ENCODE measurements around the gene WNT11. TPM values are rescaled to one million over a fixed set of nuclear protein-coding genes. Genes with fewer than 3 reads are reported as not detected.
"Not testable (repeated sequence)": the region's sequence is repeated elsewhere in the genome, so short reads cannot be mapped to it uniquely, and the experiment has no call there.

The WNT11 gene
- total and polyA plus RNA-seq, 9 donors = 10.1 to 24.8 (median 14.1) TPM

DNA sequence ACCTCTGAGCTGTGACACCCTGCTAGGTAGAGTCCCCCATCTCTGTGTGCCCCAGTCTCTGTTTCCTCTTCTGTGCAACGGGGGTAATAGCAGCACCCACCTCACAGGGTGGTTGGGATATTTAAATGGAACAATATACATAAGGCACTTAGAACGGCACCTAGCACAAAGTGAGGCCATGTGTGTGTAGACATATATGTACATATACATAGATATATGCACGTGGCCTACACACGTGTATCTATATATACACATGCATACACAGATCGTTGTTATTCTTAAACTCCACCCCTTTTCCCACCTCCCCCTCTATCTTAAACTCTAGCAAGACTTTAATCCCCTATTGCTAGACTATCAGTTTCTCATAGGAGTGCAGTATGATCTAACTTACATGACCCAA, 2.4 kb downstream of the WNT11 start:
- peaks cover 3% of the 10 kb centered on the region for H3K36me3 ChIP-seq (ENCODE audit: control insufficient read depth, insufficient read depth, low read length)
- peaks cover 47% of the 10 kb centered on the region for H3K27me3 ChIP-seq (ENCODE audit: control insufficient read depth, insufficient read depth, low read length)
- H3K4me3 ChIP-seq (ENCODE audit: low read length) = no peak overlapping the region
- no peak overlapping the region for H3K27ac ChIP-seq (ENCODE audit: low read length)
- H3K9me3 ChIP-seq (replicated peaks; ENCODE audit: control insufficient read depth, low read depth, low read length) = no peaks in the 10 kb centered on the region
- no peak for DNase-seq
- peaks cover 32% of the 10 kb centered on the region for H3K4me1 ChIP-seq (ENCODE audit: control insufficient read depth, insufficient read depth, low read length)
- WGBS (ENCODE audit: insufficient coverage) = no CpG with 5 or more reads among the region's 5 CpGs

DNA sequence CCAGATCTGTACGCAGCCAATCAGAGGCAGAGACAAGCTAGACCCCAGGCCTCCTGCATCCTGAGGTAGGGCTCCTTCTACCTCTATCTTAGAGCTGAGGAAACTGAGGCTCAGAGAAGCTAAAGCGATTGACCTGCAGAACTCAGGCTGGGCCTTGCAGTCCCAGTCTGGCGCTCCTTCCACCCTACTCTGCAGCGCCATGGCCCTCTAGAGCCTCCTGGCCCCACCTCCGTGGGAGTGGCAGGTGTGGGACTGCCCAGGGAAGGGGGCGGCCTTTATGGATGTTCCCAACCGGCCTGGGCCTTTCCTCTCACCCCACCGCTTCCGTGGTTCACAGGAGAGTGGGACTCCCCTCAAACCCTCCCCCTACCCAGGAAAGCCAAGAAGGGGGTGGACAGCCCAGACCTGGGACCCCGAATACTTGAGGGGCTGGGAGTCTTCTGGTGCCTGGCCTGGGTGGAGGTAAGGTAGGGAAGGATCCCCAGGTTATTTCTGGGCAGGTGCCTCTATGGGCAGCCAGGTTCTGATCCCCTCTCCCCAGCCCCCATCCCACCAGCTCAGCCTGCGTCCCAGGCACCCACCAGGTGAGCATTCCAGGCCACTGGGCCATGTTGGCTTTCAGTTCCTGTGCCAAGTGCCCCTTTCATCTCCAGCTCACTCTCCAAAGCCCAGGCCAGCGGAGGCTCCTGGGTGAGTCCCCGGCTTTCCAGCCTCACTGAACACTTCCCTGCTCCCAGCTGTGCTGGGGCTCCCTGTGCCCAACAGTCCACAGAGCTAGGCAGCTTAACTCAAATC, 3.0 kb downstream of the WNT11 start:
- no peaks in the 10 kb centered on the region for H3K9me3 ChIP-seq (replicated peaks; ENCODE audit: control insufficient read depth, low read depth, low read length)
- 83% methylated on average over 8 of the region's 13 CpGs for WGBS (ENCODE audit: insufficient coverage)
- DNase-seq = no peak
- no peak overlapping the region for H3K4me3 ChIP-seq (ENCODE audit: low read length)
- peaks cover 41% of the 10 kb centered on the region for H3K27me3 ChIP-seq (ENCODE audit: control insufficient read depth, insufficient read depth, low read length)
- peaks cover 27% of the 10 kb centered on the region for H3K4me1 ChIP-seq (ENCODE audit: control insufficient read depth, insufficient read depth, low read length)
- H3K27ac ChIP-seq (ENCODE audit: low read length) = no peak overlapping the region
- peaks cover 3% of the 10 kb centered on the region for H3K36me3 ChIP-seq (ENCODE audit: control insufficient read depth, insufficient read depth, low read length)

DNA sequence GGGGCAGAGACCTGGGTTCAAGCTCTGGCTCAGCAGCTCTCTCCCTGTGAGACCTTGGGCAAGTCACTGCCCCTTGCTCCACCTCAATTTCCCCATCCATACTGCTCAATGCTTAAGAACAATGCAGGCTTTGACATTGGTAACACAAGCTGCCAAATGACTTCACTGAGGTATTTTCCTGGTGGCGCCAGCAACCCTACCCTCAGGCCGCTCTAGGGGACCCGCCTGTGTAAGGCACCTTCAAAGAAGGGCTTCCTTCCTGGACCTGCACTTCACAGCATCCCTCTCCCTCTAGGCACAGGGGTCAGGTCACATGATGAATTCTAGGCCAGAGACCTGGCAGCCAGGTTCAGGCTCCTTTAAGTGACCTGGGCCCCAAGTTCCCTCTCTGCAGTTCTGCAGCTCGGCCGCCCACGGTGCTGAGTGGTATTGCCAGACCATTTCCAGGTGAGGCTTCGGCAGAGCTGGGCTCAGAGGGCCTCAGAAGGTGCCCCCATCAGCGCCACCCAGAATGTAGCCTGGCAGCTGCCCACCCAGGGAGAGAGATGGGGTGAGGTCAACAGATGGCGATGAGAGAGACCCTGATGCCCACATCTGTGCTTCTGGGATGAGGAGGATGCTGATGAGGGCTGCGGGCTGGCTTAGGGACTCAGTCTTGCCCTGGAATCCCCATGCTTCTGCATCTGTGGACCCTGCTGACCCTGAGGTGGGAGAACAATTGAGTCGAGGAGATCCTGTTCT, 4.5 kb downstream of the WNT11 start:
- Histone ChIP-seq H3K36me3 (ENCODE audit: control insufficient read depth, insufficient read depth, low read length) (peaks cover 3% of the 10 kb centered on the region), H3K27me3 (ENCODE audit: control insufficient read depth, insufficient read depth, low read length) (peaks cover 27% of the 10 kb centered on the region), H3K9me3 (replicated peaks; ENCODE audit: control insufficient read depth, low read depth, low read length) (no peaks in the 10 kb centered on the region), H3K27ac (ENCODE audit: low read length) (no peak overlapping the region), H3K4me1 (ENCODE audit: control insufficient read depth, insufficient read depth, low read length) (peaks cover 12% of the 10 kb centered on the region), H3K4me3 (ENCODE audit: low read length) (no peak overlapping the region)
- DNase-seq = no peak
- WGBS (ENCODE audit: insufficient coverage) = 90% methylated on average over 9 of the region's 11 CpGs

DNA sequence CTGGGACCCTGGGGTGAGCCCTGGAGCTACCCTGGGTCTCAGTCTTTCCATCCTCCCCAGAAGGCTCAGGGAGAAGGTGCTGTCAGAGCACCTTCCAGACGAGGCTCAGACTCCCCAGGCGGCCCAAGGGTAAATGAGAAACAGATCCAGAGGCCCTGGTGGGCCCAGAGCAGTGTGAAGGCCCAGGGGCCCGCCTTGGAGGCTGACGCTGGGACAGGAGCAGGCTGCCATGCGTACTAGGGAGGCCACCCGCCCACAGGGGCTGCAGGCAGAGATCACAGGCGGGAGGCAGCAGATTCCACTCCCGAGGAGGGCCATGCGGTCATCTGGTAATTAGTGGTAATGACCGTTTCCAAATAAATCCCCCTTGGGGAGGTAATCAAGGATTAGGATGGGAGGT, 5.2 kb downstream of the WNT11 start:
- Histone ChIP-seq H3K4me3 (ENCODE audit: low read length) (no peak overlapping the region), H3K4me1 (ENCODE audit: control insufficient read depth, insufficient read depth, low read length) (peaks cover 7% of the 10 kb centered on the region), H3K36me3 (ENCODE audit: control insufficient read depth, insufficient read depth, low read length) (peaks cover 3% of the 10 kb centered on the region), H3K27me3 (ENCODE audit: control insufficient read depth, insufficient read depth, low read length) (peaks cover 21% of the 10 kb centered on the region), H3K27ac (ENCODE audit: low read length) (no peak overlapping the region), H3K9me3 (replicated peaks; ENCODE audit: control insufficient read depth, low read depth, low read length) (no peaks in the 10 kb centered on the region)
- 66% methylated on average over 7 of the region's 10 CpGs for WGBS (ENCODE audit: insufficient coverage)
- DNase-seq = no peak

DNA sequence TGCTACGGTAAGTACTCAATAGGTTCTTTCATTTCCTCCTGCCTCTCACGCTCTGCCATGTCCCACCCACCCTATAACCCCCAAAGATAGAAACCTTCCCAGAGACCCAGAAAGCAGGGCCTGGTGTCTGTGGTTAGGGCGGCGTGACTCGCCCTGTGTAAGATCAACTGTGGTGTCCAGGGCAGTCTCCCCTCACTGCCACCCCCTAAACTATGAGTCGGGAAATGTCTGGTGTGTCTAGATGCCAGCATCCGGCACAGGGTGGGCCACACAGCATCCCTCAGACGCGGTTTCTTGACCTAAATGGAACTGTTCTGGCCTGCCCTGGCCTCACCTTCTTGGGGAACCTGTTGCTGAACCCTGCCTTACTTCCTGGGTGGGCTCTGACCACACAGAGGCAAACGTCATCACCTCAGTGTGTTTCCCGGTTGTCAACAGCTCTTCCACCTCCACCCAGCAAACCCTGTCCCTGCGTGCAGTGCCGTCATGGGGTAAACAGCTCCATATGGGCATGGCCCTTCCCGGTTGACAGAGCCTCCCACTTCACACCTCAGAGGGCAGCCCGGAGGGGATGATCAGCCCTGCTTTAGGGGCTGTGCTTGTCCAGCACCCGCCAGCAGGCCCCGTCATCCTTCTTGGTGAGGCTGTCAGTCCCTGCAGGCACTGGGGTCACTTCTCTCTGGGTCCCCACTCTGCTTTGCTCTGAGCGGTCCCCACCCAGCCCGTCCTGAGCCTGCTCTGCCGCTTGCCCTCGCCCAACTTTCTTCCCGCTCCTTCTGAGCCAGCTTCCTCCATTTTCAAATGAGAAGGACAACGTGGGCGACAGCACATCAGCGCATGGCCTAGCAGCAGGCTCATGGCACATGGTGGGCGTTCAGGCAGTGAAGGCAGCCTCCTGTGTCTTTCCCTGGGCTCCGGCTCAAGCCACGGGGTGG, 6.0 kb downstream of the WNT11 start:
- H3K9me3 ChIP-seq (replicated peaks; ENCODE audit: control insufficient read depth, low read depth, low read length) = no peaks in the 10 kb centered on the region
- H3K36me3 ChIP-seq (ENCODE audit: control insufficient read depth, insufficient read depth, low read length) = peaks cover 3% of the 10 kb centered on the region
- no peak for DNase-seq
- WGBS (ENCODE audit: insufficient coverage) = 75% methylated on average over 22 of the region's 28 CpGs
- no peak overlapping the region for H3K27ac ChIP-seq (ENCODE audit: low read length)
- H3K27me3 ChIP-seq (ENCODE audit: control insufficient read depth, insufficient read depth, low read length) = peaks cover 14% of the 10 kb centered on the region
- no peak overlapping the region for H3K4me3 ChIP-seq (ENCODE audit: low read length)
- peaks cover 3% of the 10 kb centered on the region for H3K4me1 ChIP-seq (ENCODE audit: control insufficient read depth, insufficient read depth, low read length)

DNA sequence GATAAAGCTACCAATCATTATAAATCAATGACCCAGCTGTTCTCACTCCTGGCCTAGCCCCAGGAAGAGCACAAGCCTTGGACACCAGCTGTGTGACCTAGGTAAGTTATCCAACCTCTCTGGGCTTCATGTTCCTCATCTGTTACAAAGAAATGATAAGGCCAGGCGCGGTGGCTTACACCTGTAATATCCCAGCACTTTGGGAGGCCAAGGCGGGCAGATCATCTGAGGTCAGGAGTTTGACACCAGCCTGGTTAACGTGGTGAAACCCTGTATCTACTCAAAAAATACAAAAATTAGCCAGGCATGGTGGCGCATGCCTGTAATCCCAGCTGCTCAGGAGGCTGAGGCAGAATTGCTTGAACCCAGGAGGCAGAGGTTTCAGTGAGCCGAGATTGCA, 7.6 kb downstream of the WNT11 start:
- DNase-seq; H3K4me1 ChIP-seq (ENCODE audit: control insufficient read depth, insufficient read depth, low read length); H3K27me3 ChIP-seq (ENCODE audit: control insufficient read depth, insufficient read depth, low read length); H3K4me3 ChIP-seq (ENCODE audit: low read length); H3K9me3 ChIP-seq (replicated peaks; ENCODE audit: control insufficient read depth, low read depth, low read length); H3K36me3 ChIP-seq (ENCODE audit: control insufficient read depth, insufficient read depth, low read length); H3K27ac ChIP-seq (ENCODE audit: low read length): not testable (repeated sequence)
- WGBS (ENCODE audit: insufficient coverage) = 87% methylated on average over 5 of the region's 6 CpGs

DNA sequence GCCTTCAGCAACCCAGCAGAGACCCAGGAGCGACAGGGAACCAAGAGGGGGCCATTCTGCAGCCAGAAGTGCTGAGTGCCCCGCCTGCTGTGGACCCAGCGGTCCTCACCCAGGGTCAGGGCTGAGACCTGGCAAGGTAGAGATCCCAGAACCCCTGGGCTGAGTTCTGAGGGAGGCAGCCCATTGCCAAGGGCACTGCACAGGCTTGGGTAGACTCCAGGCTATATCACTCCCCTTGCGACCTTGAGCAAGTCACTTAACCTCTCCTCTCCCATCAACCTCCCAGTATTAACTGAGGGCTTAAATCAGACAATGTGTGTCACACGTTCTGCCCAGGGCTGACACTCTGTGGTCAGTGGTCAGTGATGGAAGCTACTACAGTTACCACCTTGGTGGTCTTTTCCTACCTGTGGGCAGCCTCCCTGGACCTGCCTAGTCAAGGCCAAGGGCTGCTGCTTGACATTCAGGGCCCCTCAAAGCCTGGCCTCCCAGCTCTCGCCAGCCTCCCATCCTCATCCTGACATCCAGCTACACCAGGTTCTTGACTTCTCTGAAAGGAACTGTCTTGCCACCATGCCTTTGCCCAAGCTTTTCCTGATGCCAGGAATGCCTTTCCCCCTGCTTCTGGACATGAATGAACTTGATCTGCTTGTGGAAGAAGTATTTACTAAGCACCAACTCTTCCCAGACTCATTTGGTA, 8.2 kb downstream of the WNT11 start:
- DNase-seq = no peak
- WGBS (ENCODE audit: insufficient coverage) = 90% methylated on average over 5 of the region's 6 CpGs
- H3K27me3 ChIP-seq (ENCODE audit: control insufficient read depth, insufficient read depth, low read length) = no peaks in the 10 kb centered on the region
- no peaks in the 10 kb centered on the region for H3K9me3 ChIP-seq (replicated peaks; ENCODE audit: control insufficient read depth, low read depth, low read length)
- no peak overlapping the region for H3K27ac ChIP-seq (ENCODE audit: low read length)
- H3K4me3 ChIP-seq (ENCODE audit: low read length) = no peak overlapping the region
- H3K36me3 ChIP-seq (ENCODE audit: control insufficient read depth, insufficient read depth, low read length) = no peaks in the 10 kb centered on the region
- peaks cover 5% of the 10 kb centered on the region for H3K4me1 ChIP-seq (ENCODE audit: control insufficient read depth, insufficient read depth, low read length)

DNA sequence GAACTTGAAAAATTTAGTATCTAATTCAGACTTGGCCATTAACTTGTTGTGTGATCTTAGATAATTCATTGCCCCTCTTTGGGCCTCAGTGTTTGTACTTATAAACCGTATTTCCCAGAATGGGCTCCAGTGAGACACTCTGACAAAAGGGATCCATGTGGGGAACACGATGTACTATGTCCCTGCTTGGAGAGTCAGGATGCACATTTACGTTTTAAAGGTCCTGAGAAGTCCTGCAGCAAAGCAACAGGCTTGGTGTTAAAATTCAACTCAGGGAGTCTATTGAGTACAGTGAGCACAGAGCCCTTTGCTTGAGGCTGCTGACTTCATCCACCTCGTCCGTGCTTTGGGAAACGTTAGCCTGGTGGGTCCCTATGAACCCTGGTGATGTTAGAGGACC, 9.0 kb downstream of the WNT11 start:
- H3K27ac ChIP-seq (ENCODE audit: low read length) = no peak overlapping the region
- H3K4me3 ChIP-seq (ENCODE audit: low read length) = no peak overlapping the region
- peaks cover 5% of the 10 kb centered on the region for H3K4me1 ChIP-seq (ENCODE audit: control insufficient read depth, insufficient read depth, low read length)
- H3K27me3 ChIP-seq (ENCODE audit: control insufficient read depth, insufficient read depth, low read length) = no peaks in the 10 kb centered on the region
- H3K36me3 ChIP-seq (ENCODE audit: control insufficient read depth, insufficient read depth, low read length) = no peaks in the 10 kb centered on the region
- 78% methylated on average over 6 of the region's 6 CpGs for WGBS (ENCODE audit: insufficient coverage)
- no peak for DNase-seq
- H3K9me3 ChIP-seq (replicated peaks; ENCODE audit: control insufficient read depth, low read depth, low read length) = no peaks in the 10 kb centered on the region

DNA sequence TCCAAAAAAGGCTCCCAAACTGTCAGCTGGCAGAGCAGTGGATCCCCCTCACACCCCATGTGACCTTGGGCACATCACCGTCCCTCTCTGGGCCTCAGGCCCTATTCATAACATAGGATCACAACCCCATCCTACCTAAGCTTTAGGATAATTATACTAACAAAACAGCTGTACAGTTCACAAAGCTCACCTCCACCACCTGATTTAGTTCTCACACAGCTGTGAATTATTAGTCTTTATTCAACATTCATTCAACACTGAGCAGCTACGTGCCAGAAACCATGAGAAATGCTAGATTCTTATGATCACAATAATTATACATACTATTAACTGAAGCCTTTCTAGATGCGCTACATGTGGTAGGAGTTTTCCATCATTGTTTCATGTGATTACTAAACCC, 9.5 kb downstream of the WNT11 start:
- no peak overlapping the region for H3K27ac ChIP-seq (ENCODE audit: low read length)
- H3K4me1 ChIP-seq (ENCODE audit: control insufficient read depth, insufficient read depth, low read length) = peaks cover 5% of the 10 kb centered on the region
- no peak for DNase-seq
- WGBS (ENCODE audit: insufficient coverage) = 100% methylated on average over 1 of the region's 3 CpGs
- no peaks in the 10 kb centered on the region for H3K36me3 ChIP-seq (ENCODE audit: control insufficient read depth, insufficient read depth, low read length)
- H3K27me3 ChIP-seq (ENCODE audit: control insufficient read depth, insufficient read depth, low read length) = no peaks in the 10 kb centered on the region
- H3K9me3 ChIP-seq (replicated peaks; ENCODE audit: control insufficient read depth, low read depth, low read length) = no peaks in the 10 kb centered on the region
- H3K4me3 ChIP-seq (ENCODE audit: low read length) = no peak overlapping the region

Data from muscle of leg (tissue), 11 donors.